Measurements from ENCODE around the gene FAM221B.

Gene FAM221B

DNA sequence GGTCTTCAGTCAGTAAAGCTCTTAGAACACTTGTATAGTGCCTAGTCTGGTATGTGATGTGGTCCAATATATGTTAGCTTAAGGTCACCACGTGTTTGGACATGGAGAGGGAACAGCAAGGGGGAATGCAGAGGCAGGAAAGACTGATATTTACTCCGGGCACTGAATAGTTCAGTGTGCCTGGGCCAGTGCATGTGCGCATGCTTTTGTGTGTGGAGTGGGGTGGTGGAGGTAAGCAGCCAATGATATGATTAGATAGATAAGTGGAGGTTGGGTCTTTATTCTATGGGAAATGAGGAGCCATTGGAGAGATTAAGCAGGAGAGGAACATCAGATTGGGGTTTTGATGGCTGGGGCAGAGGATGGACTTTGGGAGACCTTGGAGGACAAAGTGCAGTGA, 27.7 kb upstream of the FAM221B start:
- Mint-ChIP-seq H3K4me1 (peaks cover 6% of the 10 kb centered on the region), H3K27ac (no peak overlapping the region), H3K4me3 (no peak overlapping the region), H3K9me3 (no peaks in the 10 kb centered on the region), H3K27me3 (no peaks in the 10 kb centered on the region), H3K36me3 (no peaks in the 10 kb centered on the region)

DNA sequence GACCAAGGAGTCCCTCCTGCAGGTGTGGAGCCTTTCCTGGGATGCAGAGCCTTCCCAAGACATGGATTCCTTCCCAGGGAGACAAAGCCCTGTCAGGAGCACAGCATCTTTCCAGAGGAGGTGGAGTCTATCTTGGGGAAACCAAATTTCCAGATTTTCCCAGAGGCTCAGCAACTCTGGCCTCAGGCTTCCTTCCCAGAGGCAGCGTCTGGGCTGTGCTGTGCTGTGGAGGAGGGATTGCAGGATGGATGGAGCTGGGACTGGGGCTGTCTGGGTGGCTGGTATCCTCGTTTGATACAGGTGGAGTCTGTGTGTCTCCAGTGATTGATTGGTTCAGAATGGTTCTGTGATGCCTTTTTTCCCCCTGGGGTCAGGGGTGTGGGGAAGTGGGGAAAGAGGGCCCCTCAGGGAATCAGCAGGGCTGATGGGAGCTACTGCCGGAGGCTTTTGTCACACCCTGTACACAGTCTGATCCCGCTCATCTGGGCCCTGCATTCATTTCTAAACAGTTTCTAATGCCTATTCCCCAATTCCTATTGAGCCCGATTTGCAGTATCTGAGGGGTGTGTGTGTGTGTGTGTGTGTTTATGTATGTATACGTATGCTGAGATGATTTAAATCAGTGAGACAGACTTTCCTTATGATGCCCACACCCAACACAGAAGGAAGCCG, 25.7 kb upstream of the FAM221B start:
- Mint-ChIP-seq H3K27me3 (no peaks in the 10 kb centered on the region), H3K4me3 (no peak overlapping the region), H3K36me3 (no peaks in the 10 kb centered on the region), H3K27ac (no peak overlapping the region), H3K9me3 (no peaks in the 10 kb centered on the region), H3K4me1 (peaks cover 6% of the 10 kb centered on the region)

GRCh38 chr9:35852876-35853865, 24.6 kb upstream of the FAM221B start:
- H3K27ac Mint-ChIP-seq: no peak overlapping the region
- H3K36me3 Mint-ChIP-seq: no peaks in the 10 kb centered on the region
- H3K4me1 Mint-ChIP-seq: no peaks in the 10 kb centered on the region
- H3K27me3 Mint-ChIP-seq: no peaks in the 10 kb centered on the region
- no peaks in the 10 kb centered on the region for H3K9me3 Mint-ChIP-seq
- H3K4me3 Mint-ChIP-seq: no peak overlapping the region

- Mint-ChIP-seq H3K27me3 (no peaks in the 10 kb centered on the region), H3K4me1 (no peaks in the 10 kb centered on the region), H3K36me3 (no peaks in the 10 kb centered on the region), H3K27ac (no peak overlapping the region), H3K4me3 (no peak overlapping the region), H3K9me3 (no peaks in the 10 kb centered on the region)
These were observed 23.8 kb upstream of the FAM221B start for GRCh38 chr9:35852267-35852815.

- Mint-ChIP-seq H3K4me1 (peaks cover 24% of the 10 kb centered on the region), H3K36me3 (no peaks in the 10 kb centered on the region), H3K4me3 (no peak overlapping the region), H3K27me3 (no peaks in the 10 kb centered on the region), H3K27ac (no peak overlapping the region), H3K9me3 (no peaks in the 10 kb centered on the region)
These were observed 19.4 kb upstream of the FAM221B start for GRCh38 chr9:35847792-35848572.

DNA sequence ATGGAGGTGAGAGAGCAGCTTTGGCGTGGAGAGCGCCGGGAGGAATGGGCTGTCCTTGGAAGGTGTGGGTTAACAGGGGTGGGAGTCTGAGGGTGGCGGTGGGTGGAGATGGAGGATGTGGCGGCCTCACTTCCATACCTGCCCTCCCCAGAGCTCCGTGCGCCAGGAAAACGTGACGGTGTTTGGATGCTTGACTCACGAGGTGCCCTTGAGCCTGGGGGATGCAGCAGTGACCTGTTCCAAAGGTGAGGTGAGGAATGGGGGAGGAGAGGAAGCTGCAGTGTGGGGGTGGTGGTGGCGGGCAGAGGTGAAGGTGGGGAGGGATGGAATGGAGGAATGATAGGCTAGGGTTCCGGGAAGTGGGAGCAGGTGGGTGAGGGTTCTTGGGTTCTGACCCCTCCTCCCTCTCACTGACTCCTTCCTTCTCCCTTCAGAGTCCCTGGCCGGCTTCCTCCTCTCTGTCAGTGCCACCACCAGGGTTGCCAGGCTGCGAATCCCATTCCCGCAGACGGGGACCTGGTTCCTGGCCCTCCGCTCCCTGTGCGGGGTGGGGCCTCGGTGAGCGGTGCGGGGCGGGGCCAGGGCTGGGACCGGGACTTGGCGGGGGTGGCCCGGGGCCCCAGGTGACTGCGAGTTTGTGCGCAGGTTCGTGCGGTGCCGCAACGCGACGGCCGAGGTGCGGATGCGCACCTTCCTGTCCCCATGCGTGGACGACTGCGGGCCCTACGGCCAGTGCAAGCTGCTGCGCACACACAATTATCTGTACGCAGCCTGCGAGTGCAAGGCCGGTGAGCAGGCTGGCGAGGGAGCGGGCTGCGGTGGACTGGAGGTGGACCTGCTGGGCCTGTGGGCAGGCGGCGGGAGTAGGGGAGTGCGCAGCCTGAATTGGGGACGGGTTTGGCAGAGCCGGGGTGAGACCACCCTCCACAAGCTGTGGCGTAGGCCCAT, 17.6 kb upstream of the FAM221B start:
- H3K4me3 Mint-ChIP-seq: peak overlapping the region; percentile 51
- H3K27ac Mint-ChIP-seq: peak overlapping the region; percentile 57
- H3K27me3 Mint-ChIP-seq: no peaks in the 10 kb centered on the region
- H3K4me1 Mint-ChIP-seq: peaks cover 24% of the 10 kb centered on the region
- H3K9me3 Mint-ChIP-seq: no peaks in the 10 kb centered on the region
- H3K36me3 Mint-ChIP-seq: no peaks in the 10 kb centered on the region

DNA sequence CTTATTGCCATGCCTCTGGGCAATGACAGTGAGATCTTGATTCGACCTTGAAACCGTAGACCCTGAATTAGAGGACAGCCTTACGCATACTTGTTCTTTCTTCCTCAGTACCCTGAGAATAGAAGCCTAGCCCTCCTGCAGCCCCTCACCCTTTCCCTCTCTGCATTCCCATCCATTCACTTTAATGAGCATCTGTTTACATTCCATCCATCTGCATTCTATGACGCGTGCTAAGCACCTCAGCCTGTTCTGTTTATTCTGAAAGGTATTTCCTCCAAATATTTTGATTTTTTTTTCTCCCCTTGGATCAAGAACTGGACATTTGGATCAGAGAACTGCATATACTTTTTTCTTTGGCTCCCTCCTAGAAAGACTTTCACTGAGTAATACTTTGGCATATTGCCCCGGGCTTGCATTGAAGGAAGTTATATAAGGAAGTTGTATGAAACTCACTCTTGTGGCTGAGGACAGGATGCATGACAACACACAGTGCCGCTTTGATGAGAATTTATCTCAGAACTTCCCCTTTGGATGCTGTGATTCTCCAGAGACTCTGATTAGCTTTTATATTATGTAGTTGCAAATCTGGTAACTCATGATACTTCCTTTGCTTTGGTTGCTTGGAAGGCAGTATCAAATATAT, 16.2 kb upstream of the FAM221B start:
- peaks cover 24% of the 10 kb centered on the region for H3K4me1 Mint-ChIP-seq
- no peak overlapping the region for H3K27ac Mint-ChIP-seq
- no peak overlapping the region for H3K4me3 Mint-ChIP-seq
- H3K9me3 Mint-ChIP-seq: no peaks in the 10 kb centered on the region
- H3K27me3 Mint-ChIP-seq: no peaks in the 10 kb centered on the region
- H3K36me3 Mint-ChIP-seq: no peaks in the 10 kb centered on the region

DNA sequence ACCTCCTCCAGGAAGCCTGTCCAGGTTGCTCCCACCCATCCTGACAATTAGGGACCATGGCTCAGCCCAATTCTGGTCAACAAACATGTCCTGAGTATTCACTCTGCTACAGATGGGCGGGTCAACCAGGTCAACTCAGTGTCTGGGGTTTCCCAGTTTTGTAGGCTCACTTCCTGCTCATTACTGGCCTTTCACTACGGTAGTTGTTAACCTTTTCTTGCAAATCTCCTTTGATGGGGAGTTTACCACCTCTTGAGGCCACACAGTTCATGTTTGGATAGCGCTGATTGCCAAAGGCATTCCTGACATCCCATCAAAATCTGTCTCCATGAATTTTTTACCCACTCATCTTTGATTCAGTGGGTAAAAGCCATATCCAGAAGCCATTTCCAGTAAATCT, 14.3 kb upstream of the FAM221B start:
- H3K9me3 Mint-ChIP-seq: no peaks in the 10 kb centered on the region
- no peak overlapping the region for H3K4me3 Mint-ChIP-seq
- no peaks in the 10 kb centered on the region for H3K36me3 Mint-ChIP-seq
- H3K4me1 Mint-ChIP-seq: peaks cover 24% of the 10 kb centered on the region
- no peak overlapping the region for H3K27ac Mint-ChIP-seq
- H3K27me3 Mint-ChIP-seq: no peaks in the 10 kb centered on the region

- H3K27me3 Mint-ChIP-seq: no peaks in the 10 kb centered on the region
- H3K4me3 Mint-ChIP-seq: no peak overlapping the region
- H3K27ac Mint-ChIP-seq: no peak overlapping the region
- peaks cover 24% of the 10 kb centered on the region for H3K4me1 Mint-ChIP-seq
- no peaks in the 10 kb centered on the region for H3K9me3 Mint-ChIP-seq
- no peaks in the 10 kb centered on the region for H3K36me3 Mint-ChIP-seq
These were observed 13.7 kb upstream of the FAM221B start for GRCh38 chr9:35842020-35842745.

DNA sequence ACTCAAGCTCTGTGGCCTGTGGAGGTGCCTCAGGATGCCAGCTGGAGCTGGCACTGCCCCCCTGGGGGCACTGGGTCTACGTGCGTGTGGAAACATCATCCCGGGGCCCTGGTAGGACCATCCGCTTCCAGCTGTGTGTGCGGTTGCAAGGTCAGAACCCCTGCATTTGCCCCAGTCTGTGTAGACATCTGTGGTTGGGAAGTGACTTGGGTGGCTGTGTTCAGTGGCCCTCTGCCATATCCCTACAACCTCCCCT, 13.0 kb upstream of the FAM221B start:
- Mint-ChIP-seq H3K36me3 (no peaks in the 10 kb centered on the region), H3K27me3 (no peaks in the 10 kb centered on the region), H3K4me1 (peaks cover 20% of the 10 kb centered on the region), H3K9me3 (no peaks in the 10 kb centered on the region), H3K27ac (no peak overlapping the region), H3K4me3 (no peak overlapping the region)

DNA sequence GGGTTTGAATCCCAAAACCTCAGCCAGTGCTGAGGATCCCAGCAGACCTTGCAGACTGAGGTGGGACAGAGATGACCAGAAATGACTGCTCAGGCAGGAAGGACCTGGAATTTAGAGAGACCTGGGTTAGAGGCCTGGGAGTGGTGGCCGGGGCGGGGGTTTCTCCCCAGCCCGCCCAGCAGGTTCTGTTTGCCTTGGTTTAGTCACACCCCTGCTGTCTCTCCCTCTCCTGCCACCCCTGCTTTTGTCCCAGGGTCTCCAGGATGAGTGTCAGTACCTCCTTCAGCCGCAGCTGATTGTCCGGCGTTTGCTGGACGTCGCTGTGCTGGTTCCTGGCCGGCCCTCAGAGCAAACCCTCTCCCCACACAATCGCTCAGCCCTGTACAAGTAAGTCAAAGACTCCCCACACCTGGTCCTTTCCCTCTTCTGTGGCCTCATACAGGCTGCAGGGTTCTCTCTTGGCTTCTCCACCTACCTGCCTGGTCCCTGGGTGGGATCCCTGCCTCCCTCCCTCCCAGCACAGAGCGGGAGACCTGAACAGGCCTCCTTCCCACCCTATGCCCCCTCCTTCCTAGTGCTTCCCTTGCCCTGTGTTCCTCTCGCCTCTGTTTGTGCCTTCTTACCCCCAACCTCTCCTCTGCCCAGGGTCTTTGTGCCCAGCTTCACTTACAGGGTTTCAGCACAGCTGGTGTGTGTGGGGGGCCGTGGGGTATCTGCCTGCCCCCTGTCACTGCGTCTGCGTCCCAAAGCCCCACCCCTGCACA, 12.5 kb upstream of the FAM221B start:
- H3K27me3 Mint-ChIP-seq: no peaks in the 10 kb centered on the region
- H3K9me3 Mint-ChIP-seq: no peaks in the 10 kb centered on the region
- no peak overlapping the region for H3K27ac Mint-ChIP-seq
- no peaks in the 10 kb centered on the region for H3K36me3 Mint-ChIP-seq
- H3K4me1 Mint-ChIP-seq: peaks cover 20% of the 10 kb centered on the region
- no peak overlapping the region for H3K4me3 Mint-ChIP-seq

GRCh38 chr9:35839926-35840325, 11.4 kb upstream of the FAM221B start:
- H3K27ac Mint-ChIP-seq: no peak overlapping the region
- no peaks in the 10 kb centered on the region for H3K36me3 Mint-ChIP-seq
- H3K4me1 Mint-ChIP-seq: peaks cover 11% of the 10 kb centered on the region

GRCh38 chr9:35836595-35836994, 8.1 kb upstream of the FAM221B start:
- Mint-ChIP-seq H3K4me1 (peaks cover 4% of the 10 kb centered on the region), H3K9me3 (no peaks in the 10 kb centered on the region), H3K27me3 (no peaks in the 10 kb centered on the region), H3K36me3 (no peaks in the 10 kb centered on the region), H3K27ac (no peak overlapping the region), H3K4me3 (no peak overlapping the region)

More at GRCh38 chr9:35839926-35840325, 11.4 kb upstream of the FAM221B start:
- Mint-ChIP-seq H3K9me3 (no peaks in the 10 kb centered on the region), H3K4me3 (no peak overlapping the region), H3K27me3 (no peaks in the 10 kb centered on the region)

All from activated naive CD4-positive, alpha-beta T cell treated with anti-CD3 and anti-CD28 coated beads, Interleukin-2, amount 50 U/mL, for 24 hours (primary cell).